ENCODE data around the gene PRR18.
A peak's percentile ranks its signal among the peaks of the same experiment; 100 is the strongest.

DNA sequence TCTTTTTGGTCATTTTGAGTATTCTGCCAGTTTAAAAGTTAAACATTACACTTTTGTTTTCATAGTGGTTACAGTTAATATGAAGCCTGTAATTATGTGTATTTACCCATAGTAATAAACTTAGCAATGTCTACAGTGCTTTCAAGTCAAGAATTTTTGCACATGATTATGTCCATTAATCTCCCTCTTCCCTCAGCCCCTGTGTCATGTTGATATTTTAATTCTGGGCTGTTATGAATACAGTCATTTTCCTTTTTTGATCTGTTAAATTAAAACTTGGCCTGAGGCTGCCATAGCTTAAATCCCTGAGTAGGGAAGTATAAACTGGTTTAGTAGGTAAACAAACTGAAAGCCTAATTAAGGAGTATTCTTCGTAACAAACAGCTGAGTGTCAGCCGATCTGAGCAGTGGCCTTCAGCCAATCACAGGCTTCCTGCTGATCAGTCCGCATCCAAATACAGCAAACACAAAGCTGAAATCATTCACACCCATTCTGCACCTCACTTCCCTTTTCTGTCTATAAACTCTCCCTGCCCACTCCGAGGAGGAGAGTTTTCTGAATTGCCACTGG is 43.6 kb upstream of the PRR18 start:
- TF ChIP-seq, protein P1, sequence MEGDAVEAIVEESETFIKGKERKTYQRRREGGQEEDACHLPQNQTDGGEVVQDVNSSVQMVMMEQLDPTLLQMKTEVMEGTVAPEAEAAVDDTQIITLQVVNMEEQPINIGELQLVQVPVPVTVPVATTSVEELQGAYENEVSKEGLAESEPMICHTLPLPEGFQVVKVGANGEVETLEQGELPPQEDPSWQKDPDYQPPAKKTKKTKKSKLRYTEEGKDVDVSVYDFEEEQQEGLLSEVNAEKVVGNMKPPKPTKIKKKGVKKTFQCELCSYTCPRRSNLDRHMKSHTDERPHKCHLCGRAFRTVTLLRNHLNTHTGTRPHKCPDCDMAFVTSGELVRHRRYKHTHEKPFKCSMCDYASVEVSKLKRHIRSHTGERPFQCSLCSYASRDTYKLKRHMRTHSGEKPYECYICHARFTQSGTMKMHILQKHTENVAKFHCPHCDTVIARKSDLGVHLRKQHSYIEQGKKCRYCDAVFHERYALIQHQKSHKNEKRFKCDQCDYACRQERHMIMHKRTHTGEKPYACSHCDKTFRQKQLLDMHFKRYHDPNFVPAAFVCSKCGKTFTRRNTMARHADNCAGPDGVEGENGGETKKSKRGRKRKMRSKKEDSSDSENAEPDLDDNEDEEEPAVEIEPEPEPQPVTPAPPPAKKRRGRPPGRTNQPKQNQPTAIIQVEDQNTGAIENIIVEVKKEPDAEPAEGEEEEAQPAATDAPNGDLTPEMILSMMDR (IDR thresholded peaks at IDR 0.05; ENCODE audit: low read depth, low read length), result no peak
- TF ChIP-seq POLR2A (IDR thresholded peaks at IDR 0.05; ENCODE audit: extremely low read depth, insufficient read length) (no peak), MYC (IDR thresholded peaks at IDR 0.05; ENCODE audit: low read depth, low read length) (0 out of 2 replicates have a peak, but pooled peaks have one; percentile 27)
- TF ChIP-seq, protein P2, sequence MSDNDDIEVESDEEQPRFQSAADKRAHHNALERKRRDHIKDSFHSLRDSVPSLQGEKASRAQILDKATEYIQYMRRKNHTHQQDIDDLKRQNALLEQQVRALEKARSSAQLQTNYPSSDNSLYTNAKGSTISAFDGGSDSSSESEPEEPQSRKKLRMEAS (IDR thresholded peaks at IDR 0.05; ENCODE audit: low read depth, low read length), result peak; percentile 17

Data from NB4 (cell line).